Activated T-cell treated with anti-CD3 and anti-CD28 coated beads, Interleukin-2, amount 50 U/mL, for 72 hours (primary cell): ENCODE measurements around the gene MAP3K3. TPM values are rescaled to one million over a fixed set of nuclear protein-coding genes. Genes with fewer than 3 reads are reported as not detected.
"Not testable (repeated sequence)": the region's sequence is repeated elsewhere in the genome, so short reads cannot be mapped to it uniquely, and the experiment has no call there.

ENCODE experiments used
- ATAC-seq, 2 donors: fragments of 150-1000 bp; cut with Tn5 transposase; replicated peaks in 1 of 2; 2 replicates each; pipeline ENCODE4 v1.10.0; 2021; ENCODE audit warnings: moderate library complexity in 2 of 2, mild to moderate bottlenecking in 1 of 2
- DNase-seq, 2 donors: peaks; one replicate each; pipeline ENCODE4 v3.0.0; 2021 to 2022; ENCODE audit warnings: mixed read lengths in 1 of 2
- H3K27ac Mint-ChIP-seq: one replicate; pipeline ENCODE4 v1.8.0; 2022; ENCODE audit warnings: mild to moderate bottlenecking, moderate library complexity, mixed read lengths
- H3K27me3 Mint-ChIP-seq: one replicate; pipeline ENCODE4 v1.8.0; 2022; ENCODE audit warnings: low read depth, mixed read lengths
- H3K36me3 Mint-ChIP-seq, 2 donors: one replicate each; pipeline ENCODE4 v1.8.0; 2022; ENCODE audit warnings: mixed read lengths in 2 of 2, mild to moderate bottlenecking in 1 of 2; ENCODE audit not compliant: insufficient read depth in 2 of 2
- H3K4me1 Mint-ChIP-seq: one replicate; pipeline ENCODE4 v1.8.0; 2022; ENCODE audit warnings: low read depth, mixed read lengths
- H3K4me3 Mint-ChIP-seq, 2 donors: one replicate each; pipeline ENCODE4 v1.8.0; 2022; ENCODE audit warnings: mild to moderate bottlenecking in 2 of 2, mixed read lengths in 2 of 2, moderate library complexity in 2 of 2
- H3K9me3 Mint-ChIP-seq, 2 donors: one replicate each; pipeline ENCODE4 v1.8.0; 2022; ENCODE audit warnings: mixed read lengths in 2 of 2
- total RNA-seq, 2 donors: library from RNA; stranded (reverse); gene quantifications; one replicate each; pipeline ENCODE4 v1.2.3, GENCODE V29; 2022

The MAP3K3 gene
- total RNA-seq, 2 donors from 2014 or later, result 34.9 to 46.8 TPM

DNA sequence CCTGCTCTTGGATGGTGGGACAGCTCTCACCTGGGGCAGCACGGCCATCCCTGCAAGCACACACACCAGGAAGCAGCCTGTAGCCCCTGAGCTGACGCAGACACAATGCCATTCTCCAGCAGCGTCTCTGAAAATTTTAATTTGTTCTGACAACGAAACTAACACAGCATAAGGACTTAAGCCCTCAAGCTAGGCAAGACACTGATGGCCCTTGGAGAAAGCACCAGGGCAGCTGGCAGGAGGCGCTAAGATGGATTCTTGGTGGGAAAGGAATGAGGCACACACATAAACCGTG, 80.5 kb downstream of the MAP3K3 start:
- DNase-seq, result no peak
- peak overlapping the region; percentile 43 for H3K27ac Mint-ChIP-seq

DNA sequence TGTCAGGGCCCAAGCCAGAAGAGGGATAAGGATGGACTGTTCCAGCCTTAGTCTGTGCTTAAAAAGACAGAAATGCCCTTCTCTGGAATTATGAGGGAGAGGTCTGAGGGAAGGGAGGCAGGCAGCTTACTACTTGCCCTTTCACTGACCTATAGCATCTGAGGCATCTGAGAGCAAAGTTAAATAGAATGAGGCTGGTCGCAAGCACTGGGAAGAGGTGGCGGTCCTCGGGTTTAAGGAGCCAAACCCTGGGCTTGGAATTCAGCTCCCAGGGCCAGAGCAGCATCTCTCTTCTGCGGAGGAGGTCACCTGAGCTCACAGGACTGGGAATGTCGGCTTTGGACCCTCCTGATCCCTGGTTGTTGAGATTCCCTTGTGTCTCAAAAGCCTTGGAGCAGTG, 80.8 kb downstream of the MAP3K3 start:
- Mint-ChIP-seq H3K27ac (peak overlapping the region; percentile 43), H3K4me3 (peak overlapping the region; percentile 93 to 96), H3K9me3 (no peaks in the 10 kb centered on the region), H3K36me3 (peaks cover 3 to 5% of the 10 kb centered on the region in 2 donors), H3K27me3 (no peaks in the 10 kb centered on the region), H3K4me1 (peaks cover 63% of the 10 kb centered on the region)
- ATAC-seq (no peak), DNase-seq (no peak)

More for the DNA sequence above, 80.5 kb downstream of the MAP3K3 start:
- Mint-ChIP-seq H3K27me3 (no peaks in the 10 kb centered on the region), H3K9me3 (no peaks in the 10 kb centered on the region), H3K4me1 (peaks cover 63% of the 10 kb centered on the region), H3K36me3 (peaks cover 6 to 8% of the 10 kb centered on the region in 2 donors), H3K4me3 (peak overlapping the region; percentile 93 to 96)
- ATAC-seq, result no peak

DNA sequence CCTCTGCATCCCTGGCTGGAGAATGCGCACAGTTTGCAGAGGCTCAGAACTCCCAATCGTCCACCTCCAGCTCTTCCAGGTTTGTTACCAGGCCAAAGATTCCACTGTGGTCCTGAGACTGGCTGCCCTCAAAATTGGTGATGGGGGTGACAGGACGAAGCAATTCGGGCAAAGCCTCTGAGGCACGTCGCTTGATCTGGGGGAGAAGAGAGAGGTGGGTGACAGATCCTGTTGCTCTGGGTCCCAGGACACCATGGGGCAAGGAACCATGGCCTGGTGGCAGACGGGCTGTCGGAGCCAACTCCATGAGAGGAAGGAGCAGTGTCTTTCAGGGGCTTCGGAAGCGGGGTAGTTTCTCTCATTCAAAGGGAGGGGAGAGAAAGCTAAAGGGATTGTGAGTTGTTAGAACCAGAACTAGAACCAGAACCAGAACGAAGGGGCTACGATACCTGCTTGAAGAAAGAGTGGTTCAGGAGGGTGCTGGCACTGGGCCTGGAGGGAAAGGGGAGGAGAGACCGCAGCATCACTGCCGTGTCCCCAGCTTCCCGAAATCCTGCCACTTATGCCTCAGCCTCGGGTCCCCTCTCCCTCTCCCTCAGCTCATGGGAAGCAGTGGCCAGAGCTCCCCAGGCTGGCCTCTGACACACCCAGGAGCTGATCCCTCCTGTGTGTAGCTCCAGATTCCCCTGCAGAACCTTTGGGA, 81.5 kb downstream of the MAP3K3 start:
- Mint-ChIP-seq H3K4me1 (peaks cover 68% of the 10 kb centered on the region), H3K4me3 (peak overlapping the region; percentile 93 to 96), H3K9me3 (no peaks in the 10 kb centered on the region), H3K36me3 (peaks cover 5 to 6% of the 10 kb centered on the region in 2 donors), H3K27me3 (no peaks in the 10 kb centered on the region), H3K27ac (peak overlapping the region; percentile 57)
- DNase-seq (no peak), ATAC-seq (no peak)

DNA sequence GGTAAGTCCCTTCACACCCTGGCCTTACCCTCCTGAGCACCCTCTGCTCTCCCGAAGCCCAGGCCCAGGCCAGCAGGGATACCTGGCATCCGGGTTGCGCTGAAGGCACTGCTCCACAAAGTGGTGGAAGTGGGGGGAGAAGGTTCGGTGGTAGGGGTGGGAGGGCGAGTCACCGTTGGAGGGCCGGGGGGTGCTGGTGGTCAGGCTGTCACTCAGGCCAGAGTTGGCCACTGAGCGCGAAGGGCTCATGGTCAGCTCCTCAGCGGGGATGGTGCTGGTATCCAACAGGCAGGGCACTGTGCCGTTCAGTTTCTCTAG, 82.0 kb downstream of the MAP3K3 start:
- Mint-ChIP-seq H3K36me3 (peaks cover 9 to 11% of the 10 kb centered on the region in 2 donors), H3K9me3 (no peaks in the 10 kb centered on the region), H3K27ac (no peak overlapping the region), H3K4me3 (peak overlapping the region in 1 of 2 donors; percentile 93), H3K4me1 (peaks cover 73% of the 10 kb centered on the region), H3K27me3 (no peaks in the 10 kb centered on the region)
- no peak for ATAC-seq
- DNase-seq, result no peak

DNA sequence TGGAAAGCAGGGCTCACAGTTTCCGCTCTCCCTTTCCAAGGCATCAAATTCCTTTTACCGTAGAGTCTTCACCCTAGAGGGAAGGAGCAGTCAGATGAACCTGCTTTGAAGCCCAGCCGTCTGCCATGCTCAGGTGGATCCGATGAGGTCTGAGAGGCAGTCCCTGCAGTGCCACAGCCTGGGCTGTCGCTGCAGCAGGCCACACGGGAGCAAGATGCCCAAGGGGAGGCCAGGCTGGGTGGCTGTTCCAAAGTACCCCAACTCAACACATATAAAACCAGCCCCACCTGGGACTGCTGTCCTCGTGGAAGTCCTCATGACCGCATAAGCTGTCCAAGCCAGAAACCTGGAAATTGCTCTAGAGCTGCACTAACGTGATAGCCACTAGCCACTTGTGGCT, 82.6 kb downstream of the MAP3K3 start:
- DNase-seq, result no peak
- Mint-ChIP-seq H3K36me3 (peaks cover 10 to 17% of the 10 kb centered on the region in 2 donors), H3K4me3 (no peak overlapping the region), H3K9me3 (no peaks in the 10 kb centered on the region), H3K27me3 (no peaks in the 10 kb centered on the region), H3K4me1 (peaks cover 79% of the 10 kb centered on the region), H3K27ac (no peak overlapping the region)
- ATAC-seq, result no peak

DNA sequence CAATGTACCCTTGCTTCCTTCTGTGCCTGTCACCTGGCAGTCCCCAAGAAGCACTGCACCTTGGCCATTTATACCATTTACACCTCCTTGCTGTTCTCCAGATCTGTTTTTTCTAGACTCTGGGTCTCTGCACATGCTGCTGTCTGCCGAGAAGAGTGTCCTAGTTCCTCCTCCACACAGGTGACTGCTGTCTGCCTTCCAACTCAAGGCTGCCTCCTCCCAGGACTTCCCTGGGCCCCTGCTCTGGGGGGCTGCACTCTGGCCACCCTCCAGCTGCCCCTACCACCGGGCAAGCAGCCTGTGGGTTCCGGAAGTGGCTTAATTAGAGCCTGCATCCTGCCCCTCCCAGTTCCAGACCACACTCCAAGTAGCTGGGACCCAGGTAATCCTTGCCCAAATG, 83.4 kb downstream of the MAP3K3 start:
- Mint-ChIP-seq H3K27me3 (no peaks in the 10 kb centered on the region), H3K4me1 (peaks cover 85% of the 10 kb centered on the region), H3K27ac (peak overlapping the region; percentile 32), H3K9me3 (no peaks in the 10 kb centered on the region), H3K36me3 (peaks cover 10 to 18% of the 10 kb centered on the region in 2 donors), H3K4me3 (peak overlapping the region in 1 of 2 donors; percentile 22)
- no peak for DNase-seq
- no peak for ATAC-seq

DNA sequence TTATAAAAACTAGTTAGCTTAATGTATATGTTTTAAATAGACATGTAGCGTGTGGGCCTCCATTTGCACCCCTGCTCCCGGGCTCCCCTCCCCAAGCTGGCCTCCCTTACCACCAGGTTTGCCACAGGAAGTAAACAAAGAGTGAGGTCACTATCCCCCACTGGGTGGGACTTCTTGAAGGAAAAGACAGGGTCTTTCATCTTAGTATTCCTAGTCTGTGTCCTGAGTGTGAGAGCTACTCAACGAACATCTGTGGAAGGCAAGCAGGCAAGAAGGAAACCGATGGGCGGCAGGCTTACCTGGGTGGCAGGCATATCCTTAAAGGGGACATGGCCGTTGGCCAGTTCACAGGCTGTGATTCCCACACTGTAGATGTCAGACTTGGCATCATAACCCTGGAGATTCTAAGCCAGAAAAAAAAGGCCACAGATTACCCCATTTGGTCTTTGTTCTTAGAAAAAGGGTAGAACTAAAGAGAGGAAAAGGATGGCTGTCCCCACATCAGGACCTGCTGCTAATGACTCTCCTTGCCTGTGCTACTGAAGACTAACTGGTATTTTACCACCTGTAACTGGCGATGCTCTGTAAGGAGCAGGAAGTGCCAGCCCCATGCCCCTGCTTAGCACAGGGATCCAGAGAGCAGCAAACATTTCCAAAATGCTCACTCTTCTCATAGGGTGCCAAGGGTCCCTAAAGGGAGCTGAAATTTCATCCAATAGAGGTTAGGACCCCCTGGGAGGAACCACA, 84.3 kb downstream of the MAP3K3 start:
- peaks cover 81% of the 10 kb centered on the region for H3K4me1 Mint-ChIP-seq
- ATAC-seq, result no peak
- DNase-seq, result no peak
- H3K4me3 Mint-ChIP-seq, result peak overlapping the region; percentile 22 to 75
- no peaks in the 10 kb centered on the region for H3K27me3 Mint-ChIP-seq
- H3K9me3 Mint-ChIP-seq, result no peaks in the 10 kb centered on the region
- H3K27ac Mint-ChIP-seq, result peak overlapping the region; percentile 97
- peaks cover 10 to 15% of the 10 kb centered on the region in 2 donors for H3K36me3 Mint-ChIP-seq

DNA sequence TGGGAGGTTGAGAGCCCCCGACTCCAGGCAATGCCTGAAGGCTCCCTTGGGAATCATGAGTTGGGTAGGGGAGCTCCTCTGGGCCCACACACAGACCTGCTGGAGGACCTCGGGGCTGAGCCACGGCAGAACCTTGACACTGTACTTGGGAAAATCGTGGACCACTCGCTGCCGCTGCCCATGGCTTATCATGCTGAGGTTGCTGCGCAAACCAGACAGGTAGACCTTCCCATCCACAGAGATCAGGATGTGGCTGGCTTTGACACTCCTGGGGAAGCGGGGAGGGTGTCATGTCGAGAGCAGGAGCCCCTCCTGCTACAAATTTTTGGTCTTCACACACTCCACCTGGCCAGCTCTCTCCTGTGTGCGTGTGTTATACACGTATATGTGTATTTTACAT, 84.9 kb downstream of the MAP3K3 start:
- Mint-ChIP-seq H3K4me3 (no peak overlapping the region), H3K9me3 (no peaks in the 10 kb centered on the region), H3K36me3 (peaks cover 10 to 15% of the 10 kb centered on the region in 2 donors), H3K4me1 (peaks cover 74% of the 10 kb centered on the region), H3K27me3 (no peaks in the 10 kb centered on the region), H3K27ac (peak overlapping the region; percentile 46)
- no peak for ATAC-seq
- DNase-seq, result no peak

DNA sequence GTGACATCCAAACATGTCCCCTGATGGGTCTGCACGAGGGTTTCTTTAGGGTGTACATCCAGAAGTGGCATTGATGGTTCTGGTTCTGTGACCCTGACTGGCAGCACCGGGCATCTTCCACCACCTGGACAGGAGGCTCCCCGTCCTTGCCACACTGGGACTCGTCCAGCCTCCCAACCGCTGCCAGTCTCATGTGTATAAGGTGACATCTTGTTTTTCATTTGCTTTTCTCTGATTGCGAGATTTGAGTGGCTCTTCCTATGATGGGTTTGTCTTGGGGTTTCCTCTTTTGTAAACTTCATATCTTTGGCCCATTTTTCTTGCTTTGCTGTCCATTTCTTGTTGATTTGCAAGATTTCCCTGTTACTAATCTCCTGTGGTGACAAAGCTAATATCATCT, 86.9 kb downstream of the MAP3K3 start:
- Mint-ChIP-seq H3K27ac (peak overlapping the region; percentile 71), H3K4me1 (peaks cover 55% of the 10 kb centered on the region), H3K27me3 (no peaks in the 10 kb centered on the region), H3K9me3 (no peaks in the 10 kb centered on the region), H3K36me3 (peaks cover 7 to 15% of the 10 kb centered on the region in 2 donors), H3K4me3 (no peak overlapping the region)
- no peak for DNase-seq
- ATAC-seq, result no peak

DNA sequence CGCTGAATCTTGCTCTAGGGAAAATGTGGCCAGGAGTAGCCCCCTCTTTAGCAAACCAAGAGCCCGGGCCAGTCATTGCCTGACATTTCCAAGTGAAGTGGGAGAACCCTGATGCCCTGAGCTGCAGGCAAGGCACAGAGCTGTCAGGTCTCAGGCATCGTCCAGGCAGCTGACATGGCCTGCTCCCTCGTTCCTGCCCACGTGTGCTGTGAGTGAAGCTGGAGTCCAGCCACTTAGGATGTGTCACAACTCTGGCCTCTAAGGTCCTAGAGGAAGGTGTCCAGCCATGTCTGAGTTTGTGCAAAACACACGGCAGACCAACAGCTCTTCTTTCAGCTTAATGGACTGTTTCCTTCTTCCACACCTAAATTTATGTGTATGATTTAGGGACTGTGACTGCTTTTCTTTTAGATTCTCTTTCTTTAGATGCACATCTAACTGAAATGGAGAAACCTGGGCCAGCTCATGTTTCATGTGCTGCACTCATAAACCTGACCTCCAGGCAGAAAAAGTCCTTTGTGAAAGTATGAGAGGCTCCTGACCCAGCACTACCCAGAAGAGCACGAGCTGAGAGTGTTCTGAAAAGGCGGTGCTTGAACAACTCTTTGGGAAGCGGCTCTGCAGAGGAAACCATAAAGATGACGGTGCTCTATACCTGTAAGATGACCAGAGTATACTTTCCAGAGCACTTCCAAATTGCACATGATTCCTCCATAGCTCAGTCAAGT, 92.5 kb downstream of the MAP3K3 start:
- H3K27me3 Mint-ChIP-seq, result no peaks in the 10 kb centered on the region
- no peak for ATAC-seq
- H3K36me3 Mint-ChIP-seq, result peaks cover 0 to 5% of the 10 kb centered on the region in 2 donors

DNA sequence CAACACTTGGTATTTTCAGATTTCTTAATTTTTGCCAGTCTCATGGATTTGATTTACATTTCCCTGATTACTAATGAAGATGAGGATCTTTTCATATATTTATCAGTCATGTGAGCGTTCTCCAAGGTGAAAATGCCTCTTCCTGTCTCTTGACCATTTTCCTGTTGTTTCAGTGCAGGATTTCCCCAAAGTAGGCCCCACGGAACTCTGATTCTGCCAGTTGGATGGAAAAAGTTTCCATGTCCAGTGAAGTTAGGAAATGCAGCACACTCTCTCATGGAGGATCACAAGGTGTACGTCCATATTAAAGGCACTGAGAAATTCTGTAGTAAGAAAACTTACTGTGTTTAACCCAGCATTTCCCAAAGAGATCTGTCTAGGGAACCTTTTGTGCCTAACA, 94.2 kb downstream of the MAP3K3 start:
- Mint-ChIP-seq H3K36me3 (peaks cover 0 to 3% of the 10 kb centered on the region in 2 donors), H3K4me1 (no peaks in the 10 kb centered on the region), H3K27me3 (no peaks in the 10 kb centered on the region), H3K9me3 (no peaks in the 10 kb centered on the region), H3K27ac (peak overlapping the region; percentile 90), H3K4me3 (no peak overlapping the region)
- DNase-seq (no peak), ATAC-seq (no peak)

More for the DNA sequence above, 92.5 kb downstream of the MAP3K3 start:
- Mint-ChIP-seq H3K4me1 (peaks cover 9% of the 10 kb centered on the region), H3K4me3 (no peak overlapping the region), H3K27ac (no peak overlapping the region), H3K9me3 (no peaks in the 10 kb centered on the region)
- DNase-seq, result no peak

DNA sequence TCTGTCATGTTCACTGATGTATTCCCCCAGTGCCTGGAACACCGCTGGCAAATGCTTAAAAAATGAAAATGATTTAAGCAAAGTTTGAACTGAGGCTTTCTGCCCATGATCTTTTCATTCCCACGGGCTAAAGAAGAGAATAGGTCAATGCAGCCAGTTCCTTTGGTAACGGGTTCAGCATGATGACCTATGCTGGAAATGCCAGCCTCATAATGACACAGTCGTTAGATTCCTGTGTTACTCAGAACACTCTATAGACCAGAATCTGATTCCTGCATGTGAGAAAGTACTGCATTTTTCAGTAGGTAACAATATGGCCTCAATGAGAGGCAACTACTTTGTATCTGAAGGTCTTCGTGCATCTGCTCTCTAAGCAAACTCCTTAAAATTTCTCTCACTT, 96.8 kb downstream of the MAP3K3 start:
- no peaks in the 10 kb centered on the region for H3K4me1 Mint-ChIP-seq
- ATAC-seq (no peak), DNase-seq (no peak)
- no peak overlapping the region for H3K4me3 Mint-ChIP-seq
- no peaks in the 10 kb centered on the region for H3K27me3 Mint-ChIP-seq
- no peaks in the 10 kb centered on the region for H3K9me3 Mint-ChIP-seq
- H3K27ac Mint-ChIP-seq, result peak overlapping the region; percentile 1
- peaks cover 0 to 3% of the 10 kb centered on the region in 2 donors for H3K36me3 Mint-ChIP-seq

DNA sequence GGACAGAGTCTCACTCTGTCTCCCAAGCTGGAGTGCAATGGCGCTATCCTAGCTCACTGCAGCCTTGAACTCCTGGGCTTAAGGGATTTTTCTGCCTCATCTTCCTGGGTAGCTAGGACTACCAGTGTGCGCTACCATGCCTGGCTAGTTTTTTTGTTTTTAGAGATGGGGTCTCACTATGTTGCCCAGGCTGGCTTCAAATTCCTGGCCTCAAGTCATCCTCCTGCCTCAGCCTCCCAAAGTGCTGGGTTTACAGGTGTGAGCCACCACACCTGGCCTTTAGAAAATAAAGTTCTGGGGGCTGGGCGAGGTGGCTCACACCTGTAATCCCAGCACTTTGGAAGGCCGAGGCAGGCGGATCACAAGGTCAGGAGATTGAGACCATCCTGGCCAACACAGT, 98.0 kb downstream of the MAP3K3 start:
- H3K9me3 Mint-ChIP-seq, H3K27me3 Mint-ChIP-seq, H3K4me1 Mint-ChIP-seq, DNase-seq, ATAC-seq, H3K4me3 Mint-ChIP-seq, H3K27ac Mint-ChIP-seq, H3K36me3 Mint-ChIP-seq: not testable (repeated sequence)
